DOHH2 (cell line): Measurements from ENCODE around the gene S100G.

Source experiments
- CTCF ChIP-seq: fragments of 200-600 bp; sonication (generic); IDR thresholded peaks from one replicate; pipeline ENCODE4 v1.5.1; 2014; ENCODE audit warnings: antibody characterized with exemption, mild to moderate bottlenecking, low read depth, low read length; ENCODE audit not compliant: poor library complexity, severe bottlenecking
- EZH2phosphoT487 ChIP-seq: fragments of 200-600 bp; sonication (generic); IDR thresholded peaks from 2 replicates; pipeline ENCODE4 v1.6.1; 2017; ENCODE audit warnings: borderline replicate concordance, mild to moderate bottlenecking, antibody characterized with exemption, low read length, moderate library complexity, mixed read lengths

DNA sequence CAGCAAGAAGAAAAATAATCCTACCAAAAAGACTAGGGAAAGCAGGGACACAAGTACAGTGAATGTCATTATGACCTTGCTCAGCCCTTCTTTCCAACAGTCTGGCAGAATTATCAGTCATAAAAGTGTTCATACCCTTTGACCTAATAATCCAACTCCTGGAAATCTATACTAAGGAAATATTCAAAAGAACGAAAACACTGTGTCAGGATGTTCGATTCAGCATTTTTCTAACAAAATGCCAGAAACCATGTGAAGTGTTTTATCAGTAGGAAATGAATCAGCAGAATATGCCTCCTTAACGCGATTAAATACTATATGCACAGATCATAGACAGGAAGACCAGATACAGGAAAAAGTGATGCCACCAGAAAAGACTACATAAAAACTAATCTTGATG lies 16.2 kb upstream of the S100G start:
- TF ChIP-seq CTCF (no peak), EZH2phosphoT487 (no peak)
